ENCODE results near the gene EPO.

DNA sequence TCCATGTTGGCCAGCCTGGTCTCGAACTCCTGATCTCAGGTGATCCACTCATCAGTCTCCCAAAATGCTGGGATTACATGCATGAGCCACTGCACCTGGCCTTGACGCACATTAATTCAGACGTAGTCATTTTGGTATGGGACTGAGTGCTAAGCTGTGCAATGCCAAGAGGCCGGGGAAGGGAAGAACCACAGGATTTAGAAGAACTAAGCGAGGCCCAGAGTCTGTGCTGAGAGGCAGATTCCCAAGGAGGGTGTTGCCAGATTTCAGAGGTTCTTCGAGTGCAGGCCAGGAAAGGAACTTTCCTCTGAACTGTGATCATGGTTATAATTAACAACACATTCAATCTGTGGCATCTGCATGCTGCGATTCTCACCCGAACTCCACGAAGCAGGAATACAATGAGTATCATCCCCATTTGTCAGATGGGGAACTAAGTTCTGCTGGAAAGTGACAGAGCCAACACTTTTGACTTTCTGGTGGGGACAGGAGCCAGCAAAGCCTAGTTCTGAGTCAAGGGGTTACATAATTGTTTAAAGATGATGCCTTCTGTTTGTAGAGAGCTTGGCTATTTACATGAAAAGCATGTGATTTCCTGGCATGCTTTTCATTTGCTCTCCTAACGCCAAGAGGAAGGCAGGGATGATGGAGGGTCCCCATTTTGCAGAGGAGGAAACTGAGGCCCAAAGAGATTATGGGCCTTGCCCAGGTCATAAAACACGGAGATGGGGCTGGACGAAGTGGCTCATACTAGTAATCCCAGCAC, 6.9 kb downstream of the EPO start:
- TF ChIP-seq ZNF384 (IDR thresholded peaks at IDR 0.05) (no peak), HDGF (IDR thresholded peaks at IDR 0.05; ENCODE audit: borderline replicate concordance) (no peak), FOXK2 (IDR thresholded peaks at IDR 0.05) (no peak), SP1 (IDR thresholded peaks at IDR 0.05) (no peak), SUZ12 (IDR thresholded peaks at IDR 0.05) (no peak), FOXA1 (IDR thresholded peaks at IDR 0.05) (no peak)
- TF ChIP-seq, protein P1, sequence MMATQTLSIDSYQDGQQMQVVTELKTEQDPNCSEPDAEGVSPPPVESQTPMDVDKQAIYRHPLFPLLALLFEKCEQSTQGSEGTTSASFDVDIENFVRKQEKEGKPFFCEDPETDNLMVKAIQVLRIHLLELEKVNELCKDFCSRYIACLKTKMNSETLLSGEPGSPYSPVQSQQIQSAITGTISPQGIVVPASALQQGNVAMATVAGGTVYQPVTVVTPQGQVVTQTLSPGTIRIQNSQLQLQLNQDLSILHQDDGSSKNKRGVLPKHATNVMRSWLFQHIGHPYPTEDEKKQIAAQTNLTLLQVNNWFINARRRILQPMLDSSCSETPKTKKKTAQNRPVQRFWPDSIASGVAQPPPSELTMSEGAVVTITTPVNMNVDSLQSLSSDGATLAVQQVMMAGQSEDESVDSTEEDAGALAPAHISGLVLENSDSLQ (IDR thresholded peaks at IDR 0.05): no peak

Data from HEK293T (cell line).